Caco-2 (cell line): ENCODE data around the gene EVC2. TPM values are rescaled to one million over a fixed set of nuclear protein-coding genes. Genes with fewer than 3 reads are reported as not detected.

ENCODE experiments used
- BruUV-seq: library from RNA; stranded (reverse); fragments of 400-500 nt; replicated peaks from 2 replicates; lab custom pipeline; 2021; lab: Mats Ljungman, UMichigan
- CTCF ChIA-PET: fragments of 300-600 bp; sonication (Branson Sonifier 250); formaldehyde crosslinking; loops from one replicate; lab custom pipeline; 2022; ENCODE audit warnings: antibody characterized with exemption; lab: Charles Lee
- POLR2A ChIA-PET: fragments of 300-600 bp; sonication (Branson Sonifier 250); formaldehyde crosslinking; loops from one replicate; lab custom pipeline; 2022; ENCODE audit warnings: antibody characterized with exemption; lab: Charles Lee
- DNase-seq, 2 experiments: peaks; one replicate each; pipeline versions ENCODE4 v3.0.0 to v3.0.0-alpha.2; 2020 to 2022
- H3K27me3 ChIP-seq: replicated peaks from 2 replicates; pipeline ENCODE4 v1.6.0; 2011; ENCODE audit warnings: low read length; ENCODE audit not compliant: control insufficient read depth, insufficient read depth
- H3K36me3 ChIP-seq: 2 replicates; pipeline ENCODE4 v1.5.1; 2011; ENCODE audit warnings: low read length; ENCODE audit not compliant: control insufficient read depth, insufficient read depth
- H3K4me1 ChIP-seq: fragments of 250-450 bp; sonication (Bioruptor Pico); 2 replicates; pipeline ENCODE4 v1.5.1; 2020; ENCODE audit warnings: mild to moderate bottlenecking
- H3K4me3 ChIP-seq: 2 replicates; pipeline ENCODE4 v1.5.1; 2011; ENCODE audit warnings: low read depth, mild to moderate bottlenecking, control low read depth, low read length
- H3K9me3 ChIP-seq: fragments of 250-450 bp; sonication (Bioruptor Pico); 2 replicates; pipeline ENCODE4 v1.5.1; 2020; ENCODE audit warnings: mild to moderate bottlenecking, moderate library complexity
- H3K27ac Mint-ChIP-seq: one replicate; pipeline ENCODE4 v1.8.0; 2022; ENCODE audit warnings: mixed read lengths; ENCODE audit not compliant: unreplicated experiment
- H3K27me3 Mint-ChIP-seq: one replicate; pipeline ENCODE4 v1.8.0; 2022; ENCODE audit warnings: mixed read lengths; ENCODE audit not compliant: insufficient read depth, unreplicated experiment
- H3K36me3 Mint-ChIP-seq: one replicate; pipeline ENCODE4 v1.8.0; 2022; ENCODE audit warnings: mild to moderate bottlenecking, mixed read lengths; ENCODE audit not compliant: insufficient read depth, unreplicated experiment
- H3K4me1 Mint-ChIP-seq: one replicate; pipeline ENCODE4 v1.8.0; 2022; ENCODE audit warnings: low read depth, mixed read lengths; ENCODE audit not compliant: unreplicated experiment
- H3K4me3 Mint-ChIP-seq: one replicate; pipeline ENCODE4 v1.8.0; 2022; ENCODE audit warnings: mild to moderate bottlenecking, moderate library complexity, mixed read lengths; ENCODE audit not compliant: unreplicated experiment
- H3K9me3 Mint-ChIP-seq: one replicate; pipeline ENCODE4 v1.8.0; 2022; ENCODE audit warnings: mixed read lengths; ENCODE audit not compliant: unreplicated experiment
- CTCF ChIP-seq, 2 experiments: fragments of 200-600 bp in 1 of 2; IDR thresholded peaks; 1 replicate in 1 of 2; 2 replicates in 1 of 2; pipeline versions ENCODE4 v1.5.1 to v1.8.0; 2011 to 2022; ENCODE audit warnings: antibody characterized with exemption in 1 of 2, control low read depth in 1 of 2, inconsistent platforms in 1 of 2, low read depth in 1 of 2, low read length in 1 of 2, mild to moderate bottlenecking in 1 of 2, moderate library complexity in 1 of 2; ENCODE audit not compliant: insufficient read depth in 1 of 2, severe bottlenecking in 1 of 2, unreplicated experiment in 1 of 2
- intact Hi-C: fragments of 100-400 bp; cut with micrococcal nuclease; formaldehyde crosslinking; loops from one replicate; pipeline ENCODE4 v1.10.0; 2022; ENCODE audit not compliant: unreplicated experiment
- total RNA-seq: library from RNA; stranded (reverse); gene quantifications from 2 replicates; pipeline ENCODE4 v1.2.3, GENCODE V29; 2022

Gene EVC2
- total RNA-seq, 1 experiment from 2014 or later, result not detected

- Histone ChIP-seq H3K4me1 (no peaks in the 10 kb centered on the region), H3K36me3 (no peaks in the 10 kb centered on the region)
- H3K9me3 Mint-ChIP-seq, result no peaks in the 10 kb centered on the region
Measured at GRCh38 chr4:5685296-5685695, 23.1 kb downstream of the EVC2 start.

GRCh38 chr4:5683566-5683965 is 24.8 kb downstream of the EVC2 start:
- H3K27ac Mint-ChIP-seq, result no peak overlapping the region
- peaks cover 7% of the 10 kb centered on the region for H3K27me3 Mint-ChIP-seq
- H3K4me3 ChIP-seq, result no peak overlapping the region
- no TSS peak for BruUV-seq
- intact Hi-C loops, result no loop called here
- no peak overlapping the region for H3K4me3 Mint-ChIP-seq
- POLR2A ChIA-PET, result no interaction called here
- DNase-seq, result no peak
- no peak for TF ChIP-seq CTCF (IDR thresholded peaks at IDR 0.05; ENCODE audit: insufficient read depth in 1 of 2, low read depth in 1 of 2, low read length in 1 of 2, severe bottlenecking in 1 of 2, unreplicated experiment in 1 of 2)
- no peaks in the 10 kb centered on the region for H3K27me3 ChIP-seq
- no peaks in the 10 kb centered on the region for H3K36me3 Mint-ChIP-seq
- no peaks in the 10 kb centered on the region for H3K9me3 Mint-ChIP-seq
- H3K4me1 Mint-ChIP-seq, result no peaks in the 10 kb centered on the region
- H3K4me1 ChIP-seq, result no peaks in the 10 kb centered on the region
- H3K36me3 ChIP-seq, result no peaks in the 10 kb centered on the region
- CTCF ChIA-PET, result no interaction called here
- no peaks in the 10 kb centered on the region for H3K9me3 ChIP-seq

More at GRCh38 chr4:5685296-5685695, 23.1 kb downstream of the EVC2 start:
- Histone ChIP-seq H3K27me3 (no peaks in the 10 kb centered on the region), H3K9me3 (no peaks in the 10 kb centered on the region), H3K4me3 (no peak overlapping the region)
- peaks cover 11% of the 10 kb centered on the region for H3K27me3 Mint-ChIP-seq
- no peak overlapping the region for H3K4me3 Mint-ChIP-seq
- CTCF ChIA-PET, result no interaction called here
- BruUV-seq, result no TSS peak
- TF ChIP-seq CTCF (IDR thresholded peaks at IDR 0.05; ENCODE audit: insufficient read depth in 1 of 2, low read depth in 1 of 2, low read length in 1 of 2, severe bottlenecking in 1 of 2, unreplicated experiment in 1 of 2), result no peak
- H3K4me1 Mint-ChIP-seq, result no peaks in the 10 kb centered on the region
- intact Hi-C loops, result no loop called here
- no peak overlapping the region for H3K27ac Mint-ChIP-seq
- POLR2A ChIA-PET, result no interaction called here
- no peak for DNase-seq
- H3K36me3 Mint-ChIP-seq, result no peaks in the 10 kb centered on the region

- H3K9me3 Mint-ChIP-seq, result no peaks in the 10 kb centered on the region
- no peak overlapping the region for H3K4me3 Mint-ChIP-seq
- BruUV-seq, result no TSS peak
- no peaks in the 10 kb centered on the region for H3K4me1 Mint-ChIP-seq
- Histone ChIP-seq H3K9me3 (no peaks in the 10 kb centered on the region), H3K4me1 (no peaks in the 10 kb centered on the region), H3K4me3 (no peak overlapping the region), H3K27me3 (no peaks in the 10 kb centered on the region), H3K36me3 (no peaks in the 10 kb centered on the region)
- DNase-seq, result no peak
- TF ChIP-seq CTCF (IDR thresholded peaks at IDR 0.05; ENCODE audit: insufficient read depth in 1 of 2, low read depth in 1 of 2, low read length in 1 of 2, severe bottlenecking in 1 of 2, unreplicated experiment in 1 of 2), result no peak
- POLR2A ChIA-PET, result no interaction called here
- H3K27ac Mint-ChIP-seq, result no peak overlapping the region
- intact Hi-C loops, result no loop called here
- CTCF ChIA-PET, result no interaction called here
- peaks cover 6% of the 10 kb centered on the region for H3K27me3 Mint-ChIP-seq
- no peaks in the 10 kb centered on the region for H3K36me3 Mint-ChIP-seq
Measured at GRCh38 chr4:5678977-5679376, 29.4 kb downstream of the EVC2 start.
